Vagina (tissue), 2 donors: ENCODE results near the gene EXD3.

Experiments
- CTCF ChIP-seq, 3 experiments: fragments of 450-650 bp in 2 of 3; fragments of 200-600 bp in 1 of 3; sonication (generic) in 1 of 3; IDR thresholded peaks; one replicate each; pipeline ENCODE4 v1.5.1; 2017 to 2019; ENCODE audit warnings: antibody characterized with exemption in 3 of 3, mild to moderate bottlenecking in 2 of 3, moderate library complexity in 2 of 3
- POLR2A ChIP-seq, 2 donors: fragments of 450-650 bp; IDR thresholded peaks; one replicate each; pipeline ENCODE4 v1.6.1; 2017; ENCODE audit warnings: antibody characterized with exemption in 2 of 2, mild to moderate bottlenecking in 2 of 2, moderate library complexity in 2 of 2
- POLR2AphosphoS5 ChIP-seq, 2 donors: sonication (generic); formaldehyde crosslinking; IDR thresholded peaks; one replicate each; pipeline ENCODE4 v1.9.0; 2017; ENCODE audit warnings: antibody characterized with exemption in 2 of 2, mild to moderate bottlenecking in 2 of 2, low read depth in 1 of 2; ENCODE audit not compliant: insufficient read depth in 1 of 2

GRCh38 chr9:137412431-137412830, 10.5 kb downstream of the EXD3 start:
- TF ChIP-seq CTCF (IDR thresholded peaks at IDR 0.05) (no peak), POLR2AphosphoS5 (IDR thresholded peaks at IDR 0.05; ENCODE audit: insufficient read depth in 1 of 2, low read depth in 1 of 2) (no peak), POLR2A (IDR thresholded peaks at IDR 0.05) (no peak)
